GM21390 (cell line): Measurements from ENCODE around the gene PLSCR2.
"Not testable (repeated sequence)": the region's sequence is repeated elsewhere in the genome, so short reads cannot be mapped to it uniquely, and the experiment has no call there.

Experiments used
- ATAC-seq: cut with Tn5 transposase; IDR thresholded peaks from one replicate; pipeline ENCODE4 v1.9.1; 2021; ENCODE audit not compliant: unreplicated experiment

The PLSCR2 gene

GRCh38 chr3:146421819-146422759 is 47.3 kb downstream of the PLSCR2 start:
- no peak for ATAC-seq

DNA sequence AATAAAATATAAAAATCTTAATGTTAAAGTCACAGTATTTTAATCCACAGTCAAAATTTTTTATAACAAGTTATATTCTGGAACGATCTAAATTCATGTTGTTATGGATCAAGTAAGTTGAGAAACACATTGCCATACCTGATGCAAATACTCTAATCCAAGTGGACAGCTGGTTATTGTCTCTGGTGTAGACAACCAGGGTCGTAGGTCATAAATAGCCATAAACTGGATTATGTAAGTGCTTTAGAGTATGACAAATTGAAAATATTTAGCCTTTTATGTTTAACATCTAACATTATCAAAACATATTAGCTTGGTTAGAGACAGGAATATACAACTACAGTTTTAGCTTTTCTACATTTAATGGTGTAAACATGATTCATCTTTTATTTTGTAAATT is 53.0 kb downstream of the PLSCR2 start:
- ATAC-seq = no peak

DNA sequence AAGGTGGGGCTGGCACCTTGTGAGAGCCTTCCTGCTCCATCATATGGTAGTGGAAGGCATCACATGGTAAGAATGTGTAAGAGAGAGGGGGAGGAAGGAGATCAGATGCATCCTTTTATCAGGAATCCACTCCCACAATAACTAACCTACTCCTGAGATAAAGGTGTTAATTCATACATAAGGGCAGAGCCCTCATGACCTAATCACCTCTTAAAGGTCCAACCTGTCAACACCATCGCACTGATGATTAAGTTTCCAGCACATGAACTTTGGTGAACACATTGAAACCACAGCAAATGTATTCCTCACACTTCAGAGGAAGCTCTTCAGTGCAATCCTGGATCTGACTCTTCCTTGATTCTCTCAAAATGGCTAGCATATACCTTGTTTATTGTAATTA is 55.4 kb downstream of the PLSCR2 start:
- no peak for ATAC-seq

GRCh38 chr3:146412711-146413110 is 56.6 kb downstream of the PLSCR2 start:
- ATAC-seq = not testable (repeated sequence)

DNA sequence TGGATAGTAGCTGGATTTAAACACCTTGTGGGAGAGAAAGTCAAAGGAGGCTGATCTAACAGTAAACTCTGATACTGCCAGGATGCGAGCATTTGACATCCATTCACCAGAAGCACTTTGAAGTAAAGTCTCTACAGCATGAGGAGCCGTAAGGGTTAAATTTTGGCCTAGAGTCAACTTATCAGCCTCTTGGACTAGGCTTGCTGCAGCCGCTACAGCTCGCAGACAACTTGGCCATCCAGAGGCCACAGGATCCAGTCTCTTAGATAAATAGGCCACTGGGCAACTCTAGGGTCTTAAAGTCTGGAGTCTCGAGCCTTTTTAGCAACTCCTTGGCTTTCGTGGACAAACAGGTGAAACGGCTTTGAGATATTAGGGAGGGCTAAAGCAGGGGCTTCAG is 61.4 kb downstream of the PLSCR2 start:
- no peak for ATAC-seq

- ATAC-seq = no peak
Observed at GRCh38 chr3:146404436-146404835, 64.9 kb downstream of the PLSCR2 start.

DNA sequence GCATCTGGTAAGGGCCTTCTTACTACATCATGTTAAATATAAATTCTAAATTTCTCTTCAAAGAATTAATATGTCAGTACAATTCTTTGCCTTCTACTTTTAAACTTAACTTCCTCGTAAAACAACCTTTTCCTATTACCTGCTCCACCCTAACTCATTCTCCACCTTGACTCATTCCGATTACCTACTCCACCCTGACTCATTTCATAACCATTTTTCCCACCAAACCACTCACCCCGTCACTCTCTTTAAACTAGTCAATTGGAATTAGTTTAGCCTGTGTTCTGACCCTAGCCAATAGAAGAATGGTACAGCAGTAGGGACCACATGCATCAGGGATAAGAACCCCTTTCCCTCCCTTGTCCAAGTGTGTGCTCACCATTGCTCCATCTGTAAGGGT is 65.6 kb downstream of the PLSCR2 start:
- no peak for ATAC-seq

GRCh38 chr3:146396792-146397191 is 72.6 kb downstream of the PLSCR2 start:
- no peak for ATAC-seq

DNA sequence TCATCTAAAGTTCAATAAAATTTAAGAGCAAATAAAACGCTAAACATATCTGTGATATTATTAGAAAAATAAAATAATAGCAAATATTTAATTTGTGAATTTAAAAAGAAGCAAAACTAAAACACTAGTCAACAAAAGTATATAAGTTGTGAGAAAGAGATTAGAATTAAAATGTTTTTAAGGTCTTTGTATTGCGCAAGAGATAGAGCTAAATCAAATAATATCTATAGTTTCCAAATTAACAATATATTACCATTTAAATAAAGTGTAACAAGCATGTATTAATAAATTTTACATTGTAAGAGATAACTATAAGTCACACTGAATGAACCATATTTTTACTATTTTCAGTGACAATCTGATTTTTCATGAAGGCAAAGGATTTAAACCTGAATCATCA is 74.2 kb downstream of the PLSCR2 start:
- ATAC-seq = no peak

DNA sequence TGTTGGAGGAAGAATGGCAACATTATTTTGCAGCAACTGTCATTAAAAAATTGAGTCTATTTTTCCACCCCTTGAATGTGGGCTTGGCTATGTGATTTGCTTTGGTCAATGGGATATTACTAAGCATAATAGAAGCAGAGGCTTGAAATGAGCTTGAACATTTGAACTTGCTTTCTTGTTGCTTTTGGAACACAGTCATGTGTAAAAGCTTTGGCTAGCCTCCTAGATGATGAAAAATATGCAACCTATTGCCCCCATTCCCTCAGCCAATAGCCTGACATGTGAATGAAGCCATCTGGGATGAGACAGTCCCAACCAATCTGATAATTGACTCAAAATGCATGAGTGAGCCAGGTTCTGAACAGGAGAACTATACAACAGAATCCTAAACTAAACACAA is 78.4 kb downstream of the PLSCR2 start:
- no peak for ATAC-seq

DNA sequence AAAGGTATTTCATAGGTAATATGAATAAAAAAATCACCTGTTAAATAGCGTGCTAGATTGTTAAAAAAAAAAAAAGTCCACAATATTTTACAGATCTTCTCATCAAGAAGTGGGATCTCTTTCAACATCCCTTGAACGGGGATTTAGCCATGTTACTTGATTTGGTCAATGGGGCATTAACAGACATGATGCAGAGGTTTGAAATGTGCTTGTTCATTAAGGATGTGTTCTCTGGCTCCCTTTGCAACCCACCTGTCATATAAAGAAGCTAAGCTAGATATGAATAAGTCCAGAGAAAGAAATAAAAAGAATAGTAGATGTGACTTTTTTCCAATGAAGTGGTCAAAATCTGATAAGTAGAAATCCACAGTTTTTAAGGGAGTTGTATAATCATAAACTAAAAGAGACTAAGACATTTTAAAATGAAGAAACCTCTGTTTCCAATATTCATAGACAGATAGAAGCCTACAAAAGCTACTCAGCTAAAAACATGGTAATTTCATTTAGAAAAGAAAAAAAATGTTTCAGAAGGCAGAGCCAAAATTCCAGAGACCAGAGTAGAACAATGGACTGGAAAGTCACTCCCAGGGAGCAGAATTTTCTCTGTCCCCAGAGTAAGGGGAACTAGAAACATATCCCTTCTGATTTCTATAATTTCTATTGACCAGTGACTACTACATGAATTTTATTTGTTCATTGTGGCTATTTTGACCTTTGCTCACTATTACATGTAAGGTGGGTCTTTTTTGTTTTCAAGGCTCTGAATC is 79.2 kb downstream of the PLSCR2 start:
- no peak for ATAC-seq

- ATAC-seq = no peak
Observed at GRCh38 chr3:146387566-146387965, 81.8 kb downstream of the PLSCR2 start.

DNA sequence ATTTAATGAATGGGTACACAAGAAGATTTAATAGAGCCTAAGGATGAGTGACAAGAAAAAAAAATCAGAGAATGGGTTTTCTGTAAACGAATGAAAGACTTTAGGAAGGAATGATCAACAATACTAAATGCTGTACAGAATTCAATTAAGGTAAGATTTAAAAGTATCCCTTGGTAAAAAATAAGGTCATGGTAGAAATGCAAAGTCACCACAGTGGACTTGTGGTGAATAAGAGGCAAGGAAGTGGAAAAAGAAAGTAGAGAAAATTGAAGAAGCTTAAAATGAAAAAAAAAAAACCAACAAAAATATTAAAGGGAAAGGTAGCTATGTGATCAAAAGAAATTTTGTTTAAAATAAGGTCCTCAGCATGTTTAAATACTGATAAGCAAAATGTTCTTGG is 82.4 kb downstream of the PLSCR2 start:
- no peak for ATAC-seq

DNA sequence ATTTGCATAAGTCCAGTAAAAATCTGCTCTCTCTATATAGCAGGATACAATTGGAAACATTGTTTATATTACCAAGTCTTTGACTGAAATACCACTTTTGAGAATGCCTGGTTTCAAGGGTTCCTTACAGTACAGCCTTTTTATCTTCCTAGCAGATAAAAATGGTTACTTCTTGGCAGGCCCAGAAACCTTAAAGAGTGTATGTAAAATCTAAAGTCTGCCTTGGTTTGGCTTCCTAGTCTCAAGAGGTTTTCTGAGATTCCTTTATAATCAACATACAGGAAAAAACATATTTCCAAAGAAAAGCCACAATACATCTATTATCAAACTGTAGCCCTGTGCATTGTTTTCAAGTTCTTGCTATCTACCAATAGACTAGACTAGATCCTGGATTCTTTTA is 84.6 kb downstream of the PLSCR2 start:
- no peak for ATAC-seq
